Peyer's patch (tissue), 4 donors: ENCODE data around the gene CAMK1G.

Source experiments
- POLR2A ChIP-seq, 2 donors: fragments of 450-650 bp; IDR thresholded peaks; one replicate each; pipeline ENCODE4 v1.5.1; 2017; ENCODE audit warnings: antibody characterized with exemption in 2 of 2, mild to moderate bottlenecking in 2 of 2, moderate library complexity in 2 of 2
- TF ChIP-seq, protein P1 (sequence below), 6 experiments: fragments of 450-650 bp in 4 of 6; fragments of 200-600 bp in 2 of 6; sonication (generic) in 1 of 6; IDR thresholded peaks; one replicate each; pipeline ENCODE4 v1.5.1; 2017 to 2019; ENCODE audit warnings: antibody characterized with exemption in 6 of 6, mild to moderate bottlenecking in 3 of 6, moderate library complexity in 1 of 6

GRCh38 chr1:209626346-209627026, 43.0 kb downstream of the CAMK1G start:
- no peak for TF ChIP-seq POLR2A (IDR thresholded peaks at IDR 0.05)
- TF ChIP-seq, protein P1, sequence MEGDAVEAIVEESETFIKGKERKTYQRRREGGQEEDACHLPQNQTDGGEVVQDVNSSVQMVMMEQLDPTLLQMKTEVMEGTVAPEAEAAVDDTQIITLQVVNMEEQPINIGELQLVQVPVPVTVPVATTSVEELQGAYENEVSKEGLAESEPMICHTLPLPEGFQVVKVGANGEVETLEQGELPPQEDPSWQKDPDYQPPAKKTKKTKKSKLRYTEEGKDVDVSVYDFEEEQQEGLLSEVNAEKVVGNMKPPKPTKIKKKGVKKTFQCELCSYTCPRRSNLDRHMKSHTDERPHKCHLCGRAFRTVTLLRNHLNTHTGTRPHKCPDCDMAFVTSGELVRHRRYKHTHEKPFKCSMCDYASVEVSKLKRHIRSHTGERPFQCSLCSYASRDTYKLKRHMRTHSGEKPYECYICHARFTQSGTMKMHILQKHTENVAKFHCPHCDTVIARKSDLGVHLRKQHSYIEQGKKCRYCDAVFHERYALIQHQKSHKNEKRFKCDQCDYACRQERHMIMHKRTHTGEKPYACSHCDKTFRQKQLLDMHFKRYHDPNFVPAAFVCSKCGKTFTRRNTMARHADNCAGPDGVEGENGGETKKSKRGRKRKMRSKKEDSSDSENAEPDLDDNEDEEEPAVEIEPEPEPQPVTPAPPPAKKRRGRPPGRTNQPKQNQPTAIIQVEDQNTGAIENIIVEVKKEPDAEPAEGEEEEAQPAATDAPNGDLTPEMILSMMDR (IDR thresholded peaks at IDR 0.05), result no peak
